Left renal pelvis (tissue), 4 donors: ENCODE measurements around the gene DPP9. TPM values are rescaled to one million over a fixed set of nuclear protein-coding genes. Genes with fewer than 3 reads are reported as not detected.

Experiments used
- DNase-seq, 4 donors: peaks; one replicate each; pipeline ENCODE4 v3.0.0-alpha.2; 2013; ENCODE audit warnings: low read depth in 4 of 4, low spot score in 3 of 4
- polyA plus RNA-seq, 4 donors: library from polyadenylated mRNA; unstranded; fragments of 120-200 nt; gene quantifications; one replicate each; pipeline ENCODE4 v1.2.1, GENCODE V29; 2013; ENCODE audit not compliant: insufficient read length in 4 of 4

Gene DPP9
- polyA plus RNA-seq, 4 donors, result 17.4 to 26.5 (median 20.8) TPM

DNA sequence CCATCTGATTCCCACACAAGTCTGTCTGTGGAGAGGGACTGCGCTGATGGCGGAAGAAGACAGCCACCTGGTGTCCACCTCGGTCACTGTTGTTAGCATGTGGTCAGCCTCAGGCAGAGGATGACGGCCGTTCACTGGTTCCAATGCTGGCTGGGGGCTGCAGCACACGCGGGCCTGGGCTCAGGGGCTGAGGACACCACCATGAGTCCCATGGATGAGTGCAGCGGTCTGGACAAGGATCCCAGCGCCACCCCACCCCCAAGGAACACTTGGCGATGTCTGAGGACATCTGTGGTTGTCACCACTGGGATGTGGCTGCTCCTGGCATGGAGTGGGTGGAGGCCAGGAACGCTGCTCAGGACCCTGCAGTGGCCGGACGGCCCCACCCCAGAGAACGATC lies 10.9 kb downstream of the DPP9 start:
- no peak for DNase-seq

GRCh38 chr19:4711211-4711610 lies 12.4 kb downstream of the DPP9 start:
- no peak for DNase-seq

DNA sequence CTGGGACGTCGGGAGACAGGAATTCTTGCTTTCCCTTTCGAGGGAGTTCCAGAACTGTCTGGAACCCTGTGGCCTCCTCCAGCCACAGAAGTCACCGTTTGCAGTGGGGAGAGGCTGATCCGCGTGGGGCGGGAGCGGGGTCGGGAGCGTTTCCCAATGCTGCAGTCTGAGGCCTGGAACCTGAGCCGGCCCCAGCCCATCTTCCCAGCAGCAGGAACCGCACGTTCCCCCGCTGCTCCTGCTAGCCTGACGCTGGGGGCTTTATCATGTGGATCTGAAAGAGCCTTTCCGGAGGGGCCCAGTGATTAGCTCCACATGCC lies 13.4 kb downstream of the DPP9 start:
- no peak for DNase-seq

DNA sequence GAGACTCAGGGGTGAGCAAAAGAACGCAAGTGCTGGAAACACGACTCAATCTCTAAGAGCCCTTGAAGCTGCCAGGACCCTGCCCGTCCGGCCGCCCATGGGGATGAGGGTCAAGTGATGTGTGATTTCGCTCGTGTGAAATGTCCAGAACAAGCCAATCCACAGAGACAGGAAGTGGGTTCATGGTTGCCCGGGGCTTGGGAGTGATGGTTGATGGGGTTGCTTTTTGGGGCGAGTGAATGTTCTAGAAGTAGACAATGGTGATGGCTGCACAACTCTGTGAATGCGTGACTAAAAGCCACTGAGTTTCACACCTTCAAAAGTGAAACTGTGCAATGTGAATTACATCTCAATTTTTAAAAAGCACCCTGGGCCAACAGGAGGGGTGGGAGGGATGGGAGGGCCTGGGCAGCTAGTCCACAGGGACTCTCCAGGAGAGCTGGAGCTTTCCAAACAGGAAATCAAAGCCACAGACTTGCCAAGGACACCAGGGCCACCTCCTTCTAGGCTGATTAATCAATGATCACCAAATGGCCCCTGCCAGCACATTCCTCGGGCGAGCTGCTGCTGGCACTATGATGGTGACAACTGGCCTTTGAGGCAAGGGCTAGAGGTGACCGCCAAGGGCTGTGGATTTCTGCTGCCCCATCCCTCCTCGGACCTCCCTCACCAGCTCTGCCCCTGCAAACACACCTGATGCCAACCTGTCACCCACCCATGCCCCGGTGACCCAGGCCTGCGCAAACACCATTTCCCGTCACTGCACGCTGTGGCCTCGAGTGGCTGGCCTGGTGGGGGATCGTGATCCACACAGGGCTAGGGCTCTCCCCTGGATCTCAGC lies 14.0 kb downstream of the DPP9 start:
- DNase-seq, result no peak

- no peak for DNase-seq
Observed at GRCh38 chr19:4707956-4708650, 15.5 kb downstream of the DPP9 start.

DNA sequence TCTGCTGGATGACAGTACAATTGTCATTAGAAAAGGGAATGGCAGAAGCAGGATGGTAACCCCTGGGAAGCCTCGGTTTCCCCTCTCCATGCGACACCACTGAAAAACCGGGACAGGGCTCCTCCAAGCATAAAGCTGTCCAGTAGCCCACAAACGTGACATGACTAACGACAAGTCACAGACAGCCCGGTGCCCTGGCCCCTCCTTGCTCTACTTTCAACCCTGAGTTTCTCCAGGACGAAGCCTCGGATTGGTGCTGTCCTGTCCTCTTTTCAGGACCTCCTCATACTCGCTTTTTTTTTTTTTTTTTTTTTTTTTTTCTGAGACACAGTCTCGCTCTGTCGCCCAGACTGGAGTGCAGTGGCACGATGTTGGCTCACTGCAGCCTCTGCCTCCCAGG lies 16.3 kb downstream of the DPP9 start:
- DNase-seq, result no peak

GRCh38 chr19:4705413-4706131 lies 18.1 kb downstream of the DPP9 start:
- DNase-seq, result no peak

GRCh38 chr19:4704317-4704673 lies 19.3 kb downstream of the DPP9 start:
- no peak for DNase-seq

DNA sequence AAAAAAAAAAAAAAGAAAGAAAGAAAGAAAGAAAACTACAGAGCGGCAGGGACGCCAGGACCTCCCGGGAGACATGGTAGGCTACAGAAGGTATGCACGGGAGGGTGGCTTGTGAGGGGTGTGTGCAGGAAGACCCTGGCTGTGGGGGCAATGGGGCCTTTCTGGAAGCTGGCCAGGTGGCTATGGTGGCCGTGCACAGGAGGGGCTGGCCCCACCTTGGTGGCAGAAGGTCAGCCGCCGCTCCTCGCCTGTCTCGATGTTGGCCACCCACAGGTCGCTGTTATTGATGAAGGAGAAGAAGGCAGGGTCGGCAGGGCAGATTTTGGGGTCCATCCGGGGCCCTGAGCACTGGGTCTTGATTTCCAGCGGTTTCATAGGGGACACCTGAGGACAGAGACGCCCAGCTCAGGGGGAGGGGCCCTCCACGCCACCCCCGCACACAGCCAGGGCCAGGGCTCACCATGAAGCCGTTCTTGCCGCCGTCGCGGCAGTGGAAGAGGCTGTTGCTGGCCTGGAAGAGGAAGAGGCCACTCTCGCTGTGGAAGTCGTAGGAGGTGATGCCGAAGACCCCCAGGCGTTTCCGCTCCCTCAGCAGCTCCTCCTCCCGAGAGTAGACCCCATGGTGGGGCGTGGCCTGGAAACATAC lies 19.8 kb downstream of the DPP9 start:
- no peak for DNase-seq

DNA sequence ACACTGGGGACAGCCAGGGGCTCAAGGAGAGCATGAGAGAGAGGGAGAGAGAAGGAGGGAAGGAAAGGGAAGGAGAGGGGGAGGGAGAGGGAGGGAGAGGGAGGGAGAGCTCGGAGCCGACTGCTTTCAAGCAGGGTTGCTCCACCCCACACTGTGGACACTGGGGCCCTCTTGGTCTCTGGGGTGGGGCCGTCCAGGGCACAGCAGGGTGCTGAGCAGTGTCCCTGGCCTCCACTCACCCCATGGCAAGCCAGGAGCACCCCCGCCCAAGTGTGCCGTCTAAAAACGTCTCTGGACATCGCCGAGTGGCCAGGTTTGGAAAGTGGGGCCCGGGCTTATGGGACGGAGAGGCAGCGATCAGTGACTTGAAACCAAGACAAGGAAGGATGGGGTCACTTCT lies 20.9 kb downstream of the DPP9 start:
- DNase-seq, result no peak

- no peak for DNase-seq
Observed at GRCh38 chr19:4701557-4701956, 22.1 kb downstream of the DPP9 start.

DNA sequence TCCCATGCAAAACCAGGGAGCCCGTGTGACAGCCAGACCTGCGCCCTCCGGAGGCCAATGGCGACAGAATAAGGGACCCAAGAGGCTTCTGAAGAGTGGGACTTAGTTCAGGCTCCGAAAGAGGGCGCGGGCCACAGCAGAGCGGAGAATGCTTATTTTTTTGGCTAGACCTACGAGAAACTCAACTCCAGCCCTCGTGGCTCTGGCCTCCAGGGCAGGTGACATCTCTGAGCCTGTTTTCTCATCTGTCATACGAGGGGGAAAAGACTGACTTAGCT lies 23.0 kb downstream of the DPP9 start:
- DNase-seq, result no peak

GRCh38 chr19:4699826-4700692 lies 23.6 kb downstream of the DPP9 start:
- DNase-seq, result no peak

- DNase-seq, result no peak
Observed at GRCh38 chr19:4697304-4697703, 26.3 kb downstream of the DPP9 start.

DNA sequence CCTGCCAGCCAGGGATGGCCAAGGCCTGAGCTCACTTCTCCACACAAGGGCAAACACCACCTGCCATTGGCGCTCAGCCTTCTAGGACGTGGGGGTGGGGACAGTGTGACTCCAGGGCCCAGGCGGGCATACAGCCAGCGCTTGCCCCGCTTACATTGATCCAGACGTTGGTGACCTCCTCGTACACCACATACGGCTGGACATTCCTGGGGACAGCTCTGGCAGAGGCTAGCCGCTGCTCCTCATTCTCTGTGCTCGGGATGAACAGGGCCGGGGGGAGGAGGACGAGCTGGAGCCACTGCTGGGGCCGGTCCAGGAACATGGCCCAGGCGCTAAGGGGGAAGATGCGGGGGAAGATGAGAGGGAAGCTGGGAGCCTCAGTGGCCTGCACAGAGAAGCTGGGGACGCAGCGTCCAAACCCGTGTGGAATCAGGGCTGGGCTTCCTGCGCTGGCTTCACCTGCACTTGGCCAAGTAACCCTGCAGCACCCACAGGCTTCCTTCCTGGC lies 28.4 kb downstream of the DPP9 start:
- DNase-seq, result no peak

GRCh38 chr19:4694211-4694987 lies 29.2 kb downstream of the DPP9 start:
- no peak for DNase-seq

DNA sequence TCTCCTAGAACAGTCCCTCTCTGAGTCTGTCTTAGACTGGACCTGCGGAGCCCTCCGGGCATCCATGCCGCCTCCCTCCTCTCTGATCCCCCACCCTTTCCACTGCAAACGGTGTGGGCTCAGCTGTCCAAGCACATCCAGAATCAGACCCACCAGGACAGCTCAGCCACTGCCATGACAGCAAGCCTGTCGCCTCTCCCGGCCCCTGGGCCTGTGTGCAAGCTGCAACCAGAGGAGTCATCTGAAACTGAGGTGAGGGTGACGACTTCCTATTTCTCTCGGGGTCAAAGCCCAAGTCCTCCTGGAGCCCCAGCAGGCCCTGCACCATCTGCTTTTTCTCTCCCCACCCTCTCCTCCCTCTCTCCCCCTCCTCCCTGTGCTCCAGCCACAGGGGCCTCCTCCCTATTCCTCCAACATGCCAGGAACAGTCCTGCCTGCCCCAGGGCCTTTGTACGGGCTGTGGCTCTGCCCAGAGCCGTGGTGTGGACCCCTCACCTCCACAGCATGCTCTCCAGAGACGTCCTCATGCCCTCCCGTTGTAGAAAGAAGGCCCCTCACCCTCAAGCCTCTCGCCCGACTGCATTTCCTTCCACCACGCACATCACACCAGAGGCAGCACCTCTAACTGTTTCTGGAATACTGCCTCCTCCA lies 30.0 kb downstream of the DPP9 start:
- no peak for DNase-seq

DNA sequence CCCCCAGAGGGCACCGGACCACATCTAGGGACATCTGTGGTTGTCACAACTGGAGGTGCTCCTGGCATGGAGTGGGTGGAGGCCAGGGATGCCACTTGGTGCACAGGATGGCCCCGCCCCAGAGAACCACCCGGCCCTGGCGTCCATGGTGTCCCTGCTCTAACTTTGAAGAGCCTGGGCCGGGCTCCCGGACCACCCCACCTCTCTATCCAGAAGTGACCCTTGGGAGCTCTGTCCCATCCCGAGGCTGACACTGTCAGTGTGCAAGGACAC lies 30.6 kb downstream of the DPP9 start:
- no peak for DNase-seq
